Mesenchymal stem cell (in vitro differentiated cells and primary cell): ENCODE measurements around the gene KIF17.

ENCODE experiments used
- DNase-seq: peaks from one replicate; pipeline ENCODE4 v3.0.0-alpha.2; 2013
- H2AFZ ChIP-seq: one replicate; pipeline ENCODE4 v1.6.1; 2013; ENCODE audit warnings: low read depth, mild to moderate bottlenecking, control low read depth, inconsistent platforms, low read length, moderate library complexity
- H2AK5ac ChIP-seq: 2 replicates; pipeline ENCODE4 v1.6.1; 2013; ENCODE audit warnings: low read length, moderate library complexity, mild to moderate bottlenecking, inconsistent platforms; ENCODE audit not compliant: severe bottlenecking
- H2BK120ac ChIP-seq: one replicate; pipeline ENCODE4 v1.6.1; 2013; ENCODE audit warnings: low read depth, mild to moderate bottlenecking, inconsistent platforms, low read length, moderate library complexity
- H2BK12ac ChIP-seq, 2 experiments: one replicate each; pipeline ENCODE4 v1.6.1; 2013; ENCODE audit warnings: inconsistent platforms in 2 of 2, low read length in 2 of 2, mild to moderate bottlenecking in 2 of 2, moderate library complexity in 2 of 2, control low read depth in 1 of 2
- H2BK15ac ChIP-seq: one replicate; pipeline ENCODE4 v1.6.1; 2013; ENCODE audit warnings: mild to moderate bottlenecking, low read depth, inconsistent platforms; ENCODE audit not compliant: poor library complexity, severe bottlenecking
- H2BK5ac ChIP-seq: 2 replicates; pipeline ENCODE4 v1.6.1; 2013; ENCODE audit warnings: low read depth, mild to moderate bottlenecking, low read length, control low read depth, inconsistent platforms; ENCODE audit not compliant: poor library complexity, severe bottlenecking
- H3K14ac ChIP-seq, 2 experiments: one replicate each; pipeline ENCODE4 v1.6.1; 2013; ENCODE audit warnings: inconsistent platforms in 2 of 2, low read length in 2 of 2, control low read depth in 1 of 2, mild to moderate bottlenecking in 1 of 2, moderate library complexity in 1 of 2
- H3K18ac ChIP-seq, 2 experiments: one replicate each; pipeline ENCODE4 v1.6.1; 2013; ENCODE audit warnings: inconsistent platforms in 2 of 2, low read length in 2 of 2, control low read depth in 1 of 2, low read depth in 1 of 2, mild to moderate bottlenecking in 1 of 2
- H3K23ac ChIP-seq, 2 experiments: one replicate each; pipeline ENCODE4 v1.6.1; 2013; ENCODE audit warnings: inconsistent platforms in 2 of 2, low read length in 2 of 2, mild to moderate bottlenecking in 2 of 2, moderate library complexity in 2 of 2, control low read depth in 1 of 2
- H3K27ac ChIP-seq: 2 replicates; pipeline ENCODE4 v1.5.1; 2013; ENCODE audit warnings: mild to moderate bottlenecking, moderate library complexity, low read length, control low read depth, inconsistent platforms; ENCODE audit not compliant: poor library complexity, severe bottlenecking
- H3K27me3 ChIP-seq, 2 experiments: 2 replicates each; pipeline versions ENCODE4 v1.6.1 to v1.7.0; 2013; ENCODE audit warnings: low read length in 2 of 2, mild to moderate bottlenecking in 2 of 2, moderate library complexity in 2 of 2, control low read depth in 1 of 2, inconsistent platforms in 1 of 2; ENCODE audit not compliant: control insufficient read depth in 1 of 2, insufficient read depth in 1 of 2
- H3K36me3 ChIP-seq, 2 experiments: 2 replicates each; pipeline versions ENCODE4 v1.6.1 to v1.7.0; 2013; ENCODE audit warnings: low read length in 2 of 2, control low read depth in 1 of 2, inconsistent platforms in 1 of 2, low read depth in 1 of 2, mild to moderate bottlenecking in 1 of 2; ENCODE audit not compliant: insufficient read depth in 2 of 2, control insufficient read depth in 1 of 2
- H3K4ac ChIP-seq, 2 experiments: one replicate each; pipeline ENCODE4 v1.6.1; 2013; ENCODE audit warnings: inconsistent platforms in 2 of 2, low read length in 2 of 2, mild to moderate bottlenecking in 2 of 2, moderate library complexity in 2 of 2, control low read depth in 1 of 2, low read depth in 1 of 2
- H3K4me1 ChIP-seq: 2 replicates; pipeline ENCODE4 v1.6.1; 2013; ENCODE audit warnings: low read depth, low read length, control low read depth; ENCODE audit not compliant: control insufficient read depth, insufficient read depth
- H3K4me2 ChIP-seq: 2 replicates; pipeline ENCODE4 v1.6.1; 2013; ENCODE audit warnings: low read length, mild to moderate bottlenecking, inconsistent platforms; ENCODE audit not compliant: poor library complexity, severe bottlenecking
- H3K4me3 ChIP-seq, 2 experiments: 2 replicates each; pipeline versions ENCODE4 v1.5.1 to v1.7.0; 2013; ENCODE audit warnings: low read length in 2 of 2, mild to moderate bottlenecking in 2 of 2, control low read depth in 1 of 2, low read depth in 1 of 2; ENCODE audit not compliant: insufficient read depth in 1 of 2
- H3K79me1 ChIP-seq: replicated peaks from 2 replicates; pipeline ENCODE4 v1.6.1; 2013; ENCODE audit warnings: mild to moderate bottlenecking, control low read depth, low read length, inconsistent platforms; ENCODE audit not compliant: poor library complexity, severe bottlenecking
- H3K9ac ChIP-seq: 2 replicates; pipeline ENCODE4 v1.7.0; 2013; ENCODE audit warnings: mild to moderate bottlenecking, low read length, moderate library complexity
- H3K9me3 ChIP-seq: 2 replicates; pipeline ENCODE4 v1.7.0; 2013; ENCODE audit warnings: mild to moderate bottlenecking, low read length; ENCODE audit not compliant: control insufficient read depth
- H4K8ac ChIP-seq: one replicate; pipeline ENCODE4 v1.6.1; 2013; ENCODE audit warnings: inconsistent platforms, mild to moderate bottlenecking, low read length, moderate library complexity
- H4K91ac ChIP-seq: one replicate; pipeline ENCODE4 v1.6.1; 2013; ENCODE audit warnings: mild to moderate bottlenecking, low read length, inconsistent platforms
- WGBS: methylation state at CpG from one replicate; pipeline ENCODE4 v1.1.7; 2013; ENCODE audit warnings: mixed read lengths; 5-methylcytosine and 5-hydroxymethylcytosine counted together

The KIF17 gene

GRCh38 chr1:20614131-20614579, 103.7 kb downstream of the KIF17 start:
- no peak overlapping the region for H4K8ac ChIP-seq
- no peak overlapping the region for H3K23ac ChIP-seq
- no peak overlapping the region for H2AK5ac ChIP-seq
- 24% methylated on average over 3 of the region's 3 CpGs for WGBS
- peaks cover 0 to 1% of the 10 kb centered on the region in 2 experiments for H3K27me3 ChIP-seq
- H3K18ac ChIP-seq: no peak overlapping the region
- no peaks in the 10 kb centered on the region for H3K79me1 ChIP-seq
- H3K36me3 ChIP-seq: no peaks in the 10 kb centered on the region
- H3K4me3 ChIP-seq: no peak overlapping the region
- H3K4ac ChIP-seq: no peak overlapping the region
- H2BK15ac ChIP-seq: no peak overlapping the region
- H4K91ac ChIP-seq: no peak overlapping the region
- H3K9me3 ChIP-seq: no peaks in the 10 kb centered on the region
- peaks cover 8% of the 10 kb centered on the region for H3K4me1 ChIP-seq
- H2BK120ac ChIP-seq: no peak overlapping the region
- H3K9ac ChIP-seq: no peak overlapping the region
- DNase-seq: no peak
- H2AFZ ChIP-seq: no peak overlapping the region
- H3K4me2 ChIP-seq: no peak overlapping the region
- H2BK5ac ChIP-seq: no peak overlapping the region
- no peak overlapping the region for H2BK12ac ChIP-seq
- peak overlapping the region; percentile 24 for H3K27ac ChIP-seq
- H3K14ac ChIP-seq: no peak overlapping the region
